Measurements from ENCODE around the gene TACO1. TPM values are rescaled to one million over a fixed set of nuclear protein-coding genes. Genes with fewer than 3 reads are reported as not detected.

Gene TACO1
- total and polyA plus RNA-seq, 10 of the 15 experiments (the other 5 are each of a cell fraction or from before 2014, with no cell fraction given): 8.5 to 38.6 (median 27.0) TPM

DNA sequence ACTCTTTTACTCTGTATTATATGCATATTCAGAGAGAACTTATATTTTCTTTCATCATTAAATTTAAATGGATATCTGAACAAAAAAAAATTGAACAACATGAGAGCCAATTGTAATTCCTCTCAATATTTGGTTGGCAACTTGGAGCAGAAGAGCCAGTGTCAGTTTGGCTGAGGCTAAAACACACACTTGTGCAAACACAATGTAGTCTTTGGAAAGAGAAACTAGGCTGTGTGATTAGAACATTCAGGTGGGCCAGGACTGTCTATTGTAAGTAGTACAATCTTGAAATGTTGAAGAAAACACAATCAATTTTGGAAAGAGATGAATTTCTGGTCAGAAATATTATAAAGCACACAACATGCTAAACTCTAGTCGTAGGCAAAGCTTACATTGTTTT, 33.5 kb upstream of the TACO1 start:
- no peak overlapping the region for H2AFZ ChIP-seq (ENCODE audit: control insufficient read depth, low read depth, low read length)
- FAIRE-seq (no peak), DNase-seq (ENCODE audit: low read depth, low spot score) (no peak), ATAC-seq (no peak)
- RAD21 ChIA-PET (ENCODE audit: unreplicated experiment): no interaction called here
- H3K4me2 ChIP-seq (ENCODE audit: control insufficient read depth, insufficient read depth): no peak overlapping the region
- H3K79me2 ChIP-seq (ENCODE audit: control insufficient read depth, insufficient read depth, low read length): peaks cover 45% of the 10 kb centered on the region
- H3K36me3 ChIP-seq (ENCODE audit: control insufficient read depth in 2 of 2, insufficient read depth in 2 of 2, low read length in 1 of 2): peaks cover 0 to 2% of the 10 kb centered on the region in 2 experiments; a peak in 2 of 4 replicates
- 92% methylated on average over 1 of the region's 1 CpG for WGBS (ENCODE audit: insufficient coverage, insufficient replicate concordance, low lambda C conversion rate, missing lambda C conversion rate)
- no peak overlapping the region for H3K9ac ChIP-seq (ENCODE audit: control insufficient read depth, insufficient read depth, low read length)
- intact Hi-C loops (cut with micrococcal nuclease; ENCODE audit: unreplicated experiment): no loop called here
- in situ Hi-C loops (cut with MboI): no loop called here
- peaks cover 2% of the 10 kb centered on the region for H4K20me1 ChIP-seq (ENCODE audit: control insufficient read depth, insufficient read depth)
- no peak overlapping the region for H3K4me3 ChIP-seq
- no TSS peak for BruUV-seq (replicated peaks)
- no peaks in the 10 kb centered on the region for H3K27me3 ChIP-seq (replicated peaks in 1 of 2; ENCODE audit: control insufficient read depth in 2 of 2, insufficient read depth in 2 of 2, low read length in 1 of 2)
- no peak overlapping the region for H3K27ac ChIP-seq (ENCODE audit: control insufficient read depth, insufficient read depth)
- no peak for TF ChIP-seq HDAC2 (IDR thresholded peaks at IDR 0.05)
- no peak for TF ChIP-seq CHD1 (IDR thresholded peaks at IDR 0.05; ENCODE audit: low read depth, low read length)
- no peak for TF ChIP-seq TBL1XR1 (IDR thresholded peaks at IDR 0.05; ENCODE audit: low read depth, low read length)
- TF ChIP-seq, protein P1, sequence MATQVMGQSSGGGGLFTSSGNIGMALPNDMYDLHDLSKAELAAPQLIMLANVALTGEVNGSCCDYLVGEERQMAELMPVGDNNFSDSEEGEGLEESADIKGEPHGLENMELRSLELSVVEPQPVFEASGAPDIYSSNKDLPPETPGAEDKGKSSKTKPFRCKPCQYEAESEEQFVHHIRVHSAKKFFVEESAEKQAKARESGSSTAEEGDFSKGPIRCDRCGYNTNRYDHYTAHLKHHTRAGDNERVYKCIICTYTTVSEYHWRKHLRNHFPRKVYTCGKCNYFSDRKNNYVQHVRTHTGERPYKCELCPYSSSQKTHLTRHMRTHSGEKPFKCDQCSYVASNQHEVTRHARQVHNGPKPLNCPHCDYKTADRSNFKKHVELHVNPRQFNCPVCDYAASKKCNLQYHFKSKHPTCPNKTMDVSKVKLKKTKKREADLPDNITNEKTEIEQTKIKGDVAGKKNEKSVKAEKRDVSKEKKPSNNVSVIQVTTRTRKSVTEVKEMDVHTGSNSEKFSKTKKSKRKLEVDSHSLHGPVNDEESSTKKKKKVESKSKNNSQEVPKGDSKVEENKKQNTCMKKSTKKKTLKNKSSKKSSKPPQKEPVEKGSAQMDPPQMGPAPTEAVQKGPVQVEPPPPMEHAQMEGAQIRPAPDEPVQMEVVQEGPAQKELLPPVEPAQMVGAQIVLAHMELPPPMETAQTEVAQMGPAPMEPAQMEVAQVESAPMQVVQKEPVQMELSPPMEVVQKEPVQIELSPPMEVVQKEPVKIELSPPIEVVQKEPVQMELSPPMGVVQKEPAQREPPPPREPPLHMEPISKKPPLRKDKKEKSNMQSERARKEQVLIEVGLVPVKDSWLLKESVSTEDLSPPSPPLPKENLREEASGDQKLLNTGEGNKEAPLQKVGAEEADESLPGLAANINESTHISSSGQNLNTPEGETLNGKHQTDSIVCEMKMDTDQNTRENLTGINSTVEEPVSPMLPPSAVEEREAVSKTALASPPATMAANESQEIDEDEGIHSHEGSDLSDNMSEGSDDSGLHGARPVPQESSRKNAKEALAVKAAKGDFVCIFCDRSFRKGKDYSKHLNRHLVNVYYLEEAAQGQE (IDR thresholded peaks at IDR 0.05; ENCODE audit: low read depth, low read length): no peak
- TF ChIP-seq SREBF1 (IDR thresholded peaks at IDR 0.05; ENCODE audit: low read length): no peak
- TF ChIP-seq PRDM15 (CRISPR knock-in tag; IDR thresholded peaks at IDR 0.05): no peak
- SMC1A ChIA-PET (ENCODE audit: uncharacterized antibody, unreplicated experiment): no interaction called here
- POLR2A ChIA-PET: no interaction called here
- no peaks in the 10 kb centered on the region for H3K9me3 ChIP-seq (replicated peaks; ENCODE audit: control insufficient read depth, insufficient read depth, low read length)
- no peaks in the 10 kb centered on the region for H3K4me1 ChIP-seq (ENCODE audit: control insufficient read depth, insufficient read depth, low read length)
- CTCF ChIA-PET: interaction anchor here (0.7 kb wide), 1 partner anchor 267 kb away, joined by 3 read pairs; no protein-coding TSS in a partner anchor
